Ascending aorta (tissue), 2 donors: ENCODE measurements around the gene SPSB1. TPM values are rescaled to one million over a fixed set of nuclear protein-coding genes. Genes with fewer than 3 reads are reported as not detected.
A peak's percentile ranks its signal among the peaks of the same experiment; 100 is the strongest.

ENCODE experiments used
- DNase-seq, 2 donors: peaks; one replicate each; pipeline ENCODE4 v3.0.0-alpha.2; 2019; ENCODE audit warnings: low spot score in 2 of 2
- H3K27ac ChIP-seq, 2 donors: fragments of 200-600 bp; sonication (generic); one replicate each; pipeline ENCODE4 v1.5.1; 2016 to 2017; ENCODE audit warnings: mild to moderate bottlenecking in 1 of 2
- H3K27me3 ChIP-seq: fragments of 200-600 bp; sonication (generic); one replicate; pipeline ENCODE4 v1.5.1; 2017
- H3K36me3 ChIP-seq, 2 donors: fragments of 200-600 bp; sonication (generic); one replicate each; pipeline ENCODE4 v1.5.1; 2016
- H3K4me1 ChIP-seq, 2 donors: fragments of 200-600 bp; sonication (generic); one replicate each; pipeline ENCODE4 v1.5.1; 2016 to 2017; ENCODE audit warnings: mild to moderate bottlenecking in 1 of 2
- H3K4me3 ChIP-seq, 2 donors: fragments of 200-600 bp; sonication (generic); one replicate each; pipeline ENCODE4 v1.5.1; 2016 to 2017; ENCODE audit warnings: mild to moderate bottlenecking in 1 of 2
- H3K9me3 ChIP-seq, 2 donors: fragments of 200-600 bp; sonication (generic); one replicate each; pipeline ENCODE4 v1.5.1; 2016
- intact Hi-C: fragments of 100-400 bp; cut with DNase I; formaldehyde crosslinking; loops from one replicate; pipeline ENCODE4 v1.15.1; 2023
- total RNA-seq: library from RNA; depleted of rRNA; stranded (reverse); fragments of >200 nt; gene quantifications from one replicate; pipeline ENCODE4 v1.1.0, GENCODE V29; 2016
- TF ChIP-seq, protein P1 (sequence below), 3 experiments: fragments of 200-600 bp in 2 of 3; fragments of 450-650 bp in 1 of 3; sonication (generic) in 2 of 3; IDR thresholded peaks; one replicate each; pipeline ENCODE4 v1.5.1; 2016 to 2019; ENCODE audit warnings: antibody characterized with exemption in 3 of 3, mild to moderate bottlenecking in 1 of 3, moderate library complexity in 1 of 3

SPSB1 gene
- 64.9 TPM for total RNA-seq

GRCh38 chr1:9292361-9293240 lies at the start of gene SPSB1:
SPSB1 (plus strand) TSS chr1:9292894; CDS start chr1:9355892, 62,998 bp downstream.
- TF ChIP-seq, protein P1, sequence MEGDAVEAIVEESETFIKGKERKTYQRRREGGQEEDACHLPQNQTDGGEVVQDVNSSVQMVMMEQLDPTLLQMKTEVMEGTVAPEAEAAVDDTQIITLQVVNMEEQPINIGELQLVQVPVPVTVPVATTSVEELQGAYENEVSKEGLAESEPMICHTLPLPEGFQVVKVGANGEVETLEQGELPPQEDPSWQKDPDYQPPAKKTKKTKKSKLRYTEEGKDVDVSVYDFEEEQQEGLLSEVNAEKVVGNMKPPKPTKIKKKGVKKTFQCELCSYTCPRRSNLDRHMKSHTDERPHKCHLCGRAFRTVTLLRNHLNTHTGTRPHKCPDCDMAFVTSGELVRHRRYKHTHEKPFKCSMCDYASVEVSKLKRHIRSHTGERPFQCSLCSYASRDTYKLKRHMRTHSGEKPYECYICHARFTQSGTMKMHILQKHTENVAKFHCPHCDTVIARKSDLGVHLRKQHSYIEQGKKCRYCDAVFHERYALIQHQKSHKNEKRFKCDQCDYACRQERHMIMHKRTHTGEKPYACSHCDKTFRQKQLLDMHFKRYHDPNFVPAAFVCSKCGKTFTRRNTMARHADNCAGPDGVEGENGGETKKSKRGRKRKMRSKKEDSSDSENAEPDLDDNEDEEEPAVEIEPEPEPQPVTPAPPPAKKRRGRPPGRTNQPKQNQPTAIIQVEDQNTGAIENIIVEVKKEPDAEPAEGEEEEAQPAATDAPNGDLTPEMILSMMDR (IDR thresholded peaks at IDR 0.05): no peak
- Histone ChIP-seq H3K36me3 (no peaks in the 10 kb centered on the region), H3K4me3 (peak within 1 kb of the TSS; percentile 89 to 95), H3K27me3 (no peaks in the 10 kb centered on the region), H3K9me3 (peaks cover 5 to 15% of the 10 kb centered on the region in 2 donors), H3K4me1 (peaks cover 8 to 29% of the 10 kb centered on the region in 2 donors), H3K27ac (peak within 1 kb of the TSS; percentile 82 to 98)
- intact Hi-C loops: loop anchor here (2.0 to 5.0 kb wide), 3 partner anchors 32 to 108 kb away; no protein-coding TSS in a partner anchor
- peak in 1 of 2 donors; percentile 82 for DNase-seq

GRCh38 chr1:9243066-9243739 lies 49.5 kb upstream of the SPSB1 start:
- no peak for DNase-seq
- Histone ChIP-seq H3K27me3 (no peaks in the 10 kb centered on the region), H3K4me3 (peak overlapping the region; percentile 14 to 26), H3K36me3 (peaks cover 22 to 28% of the 10 kb centered on the region in 2 donors), H3K9me3 (no peaks in the 10 kb centered on the region), H3K4me1 (peaks cover 12 to 41% of the 10 kb centered on the region in 2 donors), H3K27ac (peak overlapping the region; percentile 68 to 74)
- intact Hi-C loops: no loop called here
- TF ChIP-seq, protein P1 (IDR thresholded peaks at IDR 0.05): no peak

GRCh38 chr1:9244501-9245229 lies 48.0 kb upstream of the SPSB1 start:
- intact Hi-C loops: loop anchor here (5.0 kb wide), 2 partner anchors 42 to 62 kb away; no protein-coding TSS in a partner anchor
- no peak overlapping the region for H3K4me3 ChIP-seq
- no peak overlapping the region for H3K27ac ChIP-seq
- TF ChIP-seq, protein P1 (IDR thresholded peaks at IDR 0.05): no peak
- H3K9me3 ChIP-seq: no peaks in the 10 kb centered on the region
- no peak for DNase-seq
- H3K27me3 ChIP-seq: no peaks in the 10 kb centered on the region
- H3K4me1 ChIP-seq: peaks cover 9 to 41% of the 10 kb centered on the region in 2 donors
- H3K36me3 ChIP-seq: peaks cover 22 to 28% of the 10 kb centered on the region in 2 donors

GRCh38 chr1:9245230-9245619 lies 47.5 kb upstream of the SPSB1 start:
- Histone ChIP-seq H3K27me3 (no peaks in the 10 kb centered on the region), H3K36me3 (peaks cover 22 to 28% of the 10 kb centered on the region in 2 donors), H3K4me1 (peaks cover 13 to 41% of the 10 kb centered on the region in 2 donors), H3K9me3 (no peaks in the 10 kb centered on the region), H3K27ac (no peak overlapping the region), H3K4me3 (no peak overlapping the region)
- no peak for DNase-seq
- TF ChIP-seq, protein P1 (IDR thresholded peaks at IDR 0.05): no peak
- intact Hi-C loops: loop anchor here (5.0 kb wide), 2 partner anchors 43 to 63 kb away; no protein-coding TSS in a partner anchor

- TF ChIP-seq, protein P1 (IDR thresholded peaks at IDR 0.05): no peak
- Histone ChIP-seq H3K27me3 (no peaks in the 10 kb centered on the region), H3K27ac (no peak overlapping the region), H3K36me3 (peaks cover 22 to 28% of the 10 kb centered on the region in 2 donors), H3K9me3 (no peaks in the 10 kb centered on the region), H3K4me3 (no peak overlapping the region), H3K4me1 (peaks cover 15 to 41% of the 10 kb centered on the region in 2 donors)
- intact Hi-C loops: loop anchor here (5.0 kb wide), 2 partner anchors 43 to 63 kb away; no protein-coding TSS in a partner anchor
- DNase-seq: no peak
These were observed 47.0 kb upstream of the SPSB1 start for GRCh38 chr1:9245661-9246060.
